Measurements from ENCODE around the gene TET1.
"Not testable (repeated sequence)": the region's sequence is repeated elsewhere in the genome, so short reads cannot be mapped to it uniquely, and the experiment has no call there.

Gene TET1

GRCh38 chr10:68720793-68721672 is 160.9 kb downstream of the TET1 start, which contains the start of gene CCAR1:
CCAR1 (plus strand) TSS chr10:68721239; CDS start chr10:68722505, 1,266 bp downstream.
- peak; percentile 99 for DNase-seq

GRCh38 chr10:68721673-68722335 is 161.7 kb downstream of the TET1 start:
- DNase-seq, result no peak

- DNase-seq, result no peak
Measured at GRCh38 chr10:68725016-68725415, 164.9 kb downstream of the TET1 start.

- no peak for DNase-seq
Measured at GRCh38 chr10:68727146-68727545, 167.0 kb downstream of the TET1 start.

GRCh38 chr10:68732651-68733050 is 172.5 kb downstream of the TET1 start:
- DNase-seq, result no peak

DNA sequence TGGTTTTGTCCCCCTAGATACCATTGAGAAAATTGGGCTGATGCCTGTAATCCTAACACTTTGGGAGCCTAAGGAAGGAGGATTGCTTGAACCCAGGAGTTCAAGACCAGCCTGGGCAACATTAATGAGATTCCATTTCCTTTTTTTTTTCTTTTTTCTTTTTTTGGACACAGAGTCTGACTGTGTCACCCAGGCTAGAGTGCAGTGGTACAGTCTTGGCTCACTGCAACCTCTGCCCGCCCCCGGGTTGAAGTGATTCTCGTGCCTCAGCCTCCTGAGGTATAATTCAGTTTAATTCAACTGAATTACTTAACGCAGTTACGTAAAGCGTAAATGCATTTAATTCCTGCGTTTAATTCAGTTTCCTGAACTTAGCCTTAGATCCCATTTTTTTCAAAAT is 174.2 kb downstream of the TET1 start:
- no peak for DNase-seq

DNA sequence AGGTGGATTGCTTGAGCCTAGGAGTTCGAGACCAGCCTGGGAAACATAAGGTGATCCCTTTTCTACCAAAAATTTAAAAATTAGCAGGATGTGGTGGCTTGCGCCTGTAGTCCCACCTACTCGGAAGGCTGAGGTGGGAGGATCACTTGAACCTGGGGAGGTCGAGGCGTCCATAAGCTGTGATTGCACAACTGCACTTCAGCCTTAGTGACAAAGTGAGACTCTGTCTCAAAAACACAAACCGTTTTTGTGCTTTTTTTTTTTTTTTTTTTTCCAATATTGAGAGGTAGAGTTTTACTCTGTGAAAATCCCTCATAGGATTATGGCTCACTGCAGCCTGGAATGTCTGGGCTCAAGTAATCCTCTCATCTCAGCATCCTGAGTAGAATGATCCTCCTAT is 175.0 kb downstream of the TET1 start:
- DNase-seq, result no peak

DNA sequence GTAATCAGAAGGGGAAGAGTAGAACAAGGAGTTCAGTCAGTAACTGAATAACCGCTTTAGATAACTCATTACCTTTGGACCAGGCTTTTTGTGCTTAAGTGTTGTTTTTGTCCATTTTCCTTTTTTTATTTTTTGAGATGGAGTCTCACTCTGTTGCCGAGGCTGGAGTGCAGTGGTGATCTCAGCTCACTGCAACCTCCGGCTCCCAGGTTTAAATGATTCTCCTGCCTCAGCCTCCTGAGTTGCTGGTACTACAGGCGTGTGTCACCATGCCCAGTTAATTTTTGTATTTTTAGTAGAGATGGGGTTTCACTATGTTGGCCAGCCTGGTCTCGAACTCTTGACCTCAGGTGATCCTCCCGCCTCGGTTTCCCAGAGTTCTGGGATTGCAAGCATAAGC is 175.6 kb downstream of the TET1 start:
- not testable (repeated sequence) for DNase-seq

- DNase-seq, result not testable (repeated sequence)
Measured at GRCh38 chr10:68740676-68741075, 180.5 kb downstream of the TET1 start.

DNA sequence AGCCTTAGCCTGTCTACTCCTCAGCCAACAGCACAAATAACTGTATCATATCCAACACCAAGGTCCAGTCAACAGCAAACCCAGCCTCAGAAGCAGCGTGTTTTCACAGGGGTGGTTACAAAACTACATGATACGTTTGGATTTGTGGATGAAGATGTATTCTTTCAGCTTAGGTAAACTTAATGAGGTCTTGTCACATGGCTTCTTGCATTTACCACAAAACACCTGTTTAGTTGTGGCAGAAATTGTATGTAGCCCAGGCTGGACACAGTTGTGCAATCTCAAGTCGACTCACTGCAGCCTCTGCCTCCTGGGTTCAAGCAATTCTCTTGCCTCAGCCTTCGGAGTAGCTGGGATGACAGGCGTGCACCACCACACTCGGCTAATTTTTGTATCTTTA is 182.3 kb downstream of the TET1 start:
- DNase-seq, result peak; percentile 4

All from HCEC 1CT (cell line).